HG03135 (cell line): ENCODE measurements around the gene PGAP6.
"Not testable (repeated sequence)": the region's sequence is repeated elsewhere in the genome, so short reads cannot be mapped to it uniquely, and the experiment has no call there.

Source experiments
- ATAC-seq: cut with Tn5 transposase; IDR thresholded peaks from one replicate; pipeline ENCODE4 v1.9.1; 2021; ENCODE audit warnings: mild to moderate bottlenecking, moderate library complexity; ENCODE audit not compliant: unreplicated experiment

Gene PGAP6

GRCh38 chr16:401468-402348 is 19.9 kb upstream of the PGAP6 start, which contains the start of gene DECR2:
TSS of gene DECR2 (plus strand) at chr16:401885. CDS start at chr16:401964, 79 bp downstream.
- peak; percentile 53 for ATAC-seq

GRCh38 chr16:400061-400591 is 18.3 kb upstream of the PGAP6 start:
- ATAC-seq = no peak

- ATAC-seq = no peak
Measured at GRCh38 chr16:399340-400019, 17.7 kb upstream of the PGAP6 start.

- ATAC-seq = no peak
Measured at GRCh38 chr16:398561-399339, 17.0 kb upstream of the PGAP6 start.

- ATAC-seq = no peak
Measured at GRCh38 chr16:397736-398332, 16.1 kb upstream of the PGAP6 start.

GRCh38 chr16:397135-397661 is 15.4 kb upstream of the PGAP6 start, which contains the start of gene NME4:
TSS of gene NME4 (plus strand) at chr16:397199. CDS start at chr16:397223, 24 bp downstream.
- no peak for ATAC-seq

GRCh38 chr16:396605-397004 is 14.8 kb upstream of the PGAP6 start:
- ATAC-seq = no peak

GRCh38 chr16:396199-396598 is 14.4 kb upstream of the PGAP6 start:
- ATAC-seq = no peak

GRCh38 chr16:392450-393030 is 10.8 kb upstream of the PGAP6 start:
- ATAC-seq = no peak

GRCh38 chr16:391885-392335 is 10.1 kb upstream of the PGAP6 start:
- ATAC-seq = no peak

- no peak for ATAC-seq
Measured at GRCh38 chr16:389352-389751, 7.6 kb upstream of the PGAP6 start.

GRCh38 chr16:387761-388666 is 6.2 kb upstream of the PGAP6 start:
- not testable (repeated sequence) for ATAC-seq

- ATAC-seq = no peak
Measured at GRCh38 chr16:386641-387156, 4.9 kb upstream of the PGAP6 start.

- ATAC-seq = no peak
Measured at GRCh38 chr16:383326-384051, 1.7 kb upstream of the PGAP6 start.

GRCh38 chr16:381012-381788 is 578 bp downstream of the PGAP6 start:
- ATAC-seq = peak; percentile 19

- no peak for ATAC-seq
Measured at GRCh38 chr16:380762-381011, 1.1 kb downstream of the PGAP6 start.

- no peak for ATAC-seq
Measured at GRCh38 chr16:379961-380761, 1.6 kb downstream of the PGAP6 start.
